ENCODE measurements around the gene ARHGAP22. TPM values are rescaled to one million over a fixed set of nuclear protein-coding genes. Genes with fewer than 3 reads are reported as not detected.

The ARHGAP22 gene
- total and polyA plus RNA-seq, 2 donors (not counting 1 experiment from before 2014, with no cell fraction given), result 10.4 to 75.5 TPM

GRCh38 chr10:48489099-48489498 is 115.8 kb downstream of the ARHGAP22 start:
- H3K4me1 ChIP-seq (ENCODE audit: control insufficient read depth, extremely low read depth, insufficient read depth, low read length), result no peaks in the 10 kb centered on the region
- no peaks in the 10 kb centered on the region for H4K20me1 ChIP-seq (ENCODE audit: control insufficient read depth, extremely low read depth, insufficient read depth, low read length)
- no peak overlapping the region for H2AFZ ChIP-seq (ENCODE audit: low read length)
- no peak overlapping the region for H3K27ac ChIP-seq (ENCODE audit: insufficient read depth, low read length)
- peaks cover 5% of the 10 kb centered on the region for H3K36me3 ChIP-seq (ENCODE audit: control insufficient read depth, insufficient read depth, low read length)
- H3K9ac ChIP-seq (ENCODE audit: insufficient read depth, low read length), result no peak overlapping the region
- H3K79me2 ChIP-seq (ENCODE audit: control insufficient read depth, insufficient read depth, low read length), result peaks cover 34% of the 10 kb centered on the region
- TF ChIP-seq EZH2 (IDR thresholded peaks at IDR 0.05; ENCODE audit: low read length, missing control alignments) (no peak), CTCF (conservative IDR thresholded peaks at IDR 0.05 in 1 of 2, IDR thresholded peaks at IDR 0.05 in 1 of 2; ENCODE audit: low read depth in 1 of 2, low read length in 2 of 2) (no peak)
- no peak overlapping the region for H3K4me3 ChIP-seq (replicated peaks in 1 of 4; ENCODE audit: control extremely low read depth in 1 of 4, insufficient read depth in 1 of 4, low read depth in 3 of 4, low read length in 4 of 4)
- H3K4me2 ChIP-seq (ENCODE audit: extremely low read depth, insufficient read depth, low read length), result no peak overlapping the region
- H3K9me3 ChIP-seq (ENCODE audit: control insufficient read depth, insufficient read depth, low read depth, low read length), result no peaks in the 10 kb centered on the region
- DNase-seq (ENCODE audit: low read depth in 2 of 2), result no peak
- H3K27me3 ChIP-seq (ENCODE audit: control insufficient read depth, insufficient read depth, low read length), result no peaks in the 10 kb centered on the region

- no peak for TF ChIP-seq EZH2 (IDR thresholded peaks at IDR 0.05; ENCODE audit: low read length, missing control alignments)
- no peak for TF ChIP-seq CTCF (conservative IDR thresholded peaks at IDR 0.05 in 1 of 2, IDR thresholded peaks at IDR 0.05 in 1 of 2; ENCODE audit: low read depth in 1 of 2, low read length in 2 of 2)
- H3K9me3 ChIP-seq (ENCODE audit: control insufficient read depth, insufficient read depth, low read depth, low read length), result no peaks in the 10 kb centered on the region
- peaks cover 24% of the 10 kb centered on the region for H3K79me2 ChIP-seq (ENCODE audit: control insufficient read depth, insufficient read depth, low read length)
- H3K4me3 ChIP-seq (replicated peaks in 1 of 4; ENCODE audit: control extremely low read depth in 1 of 4, insufficient read depth in 1 of 4, low read depth in 3 of 4, low read length in 4 of 4), result no peak overlapping the region
- no peaks in the 10 kb centered on the region for H3K27me3 ChIP-seq (ENCODE audit: control insufficient read depth, insufficient read depth, low read length)
- H4K20me1 ChIP-seq (ENCODE audit: control insufficient read depth, extremely low read depth, insufficient read depth, low read length), result no peaks in the 10 kb centered on the region
- H3K4me1 ChIP-seq (ENCODE audit: control insufficient read depth, extremely low read depth, insufficient read depth, low read length), result no peaks in the 10 kb centered on the region
- no peak for DNase-seq (ENCODE audit: low read depth in 2 of 2)
- H3K27ac ChIP-seq (ENCODE audit: insufficient read depth, low read length), result no peak overlapping the region
- H3K9ac ChIP-seq (ENCODE audit: insufficient read depth, low read length), result no peak overlapping the region
- H3K36me3 ChIP-seq (ENCODE audit: control insufficient read depth, insufficient read depth, low read length), result no peaks in the 10 kb centered on the region
- no peak overlapping the region for H2AFZ ChIP-seq (ENCODE audit: low read length)
- no peak overlapping the region for H3K4me2 ChIP-seq (ENCODE audit: extremely low read depth, insufficient read depth, low read length)
Observed at GRCh38 chr10:48487244-48487643, 117.6 kb downstream of the ARHGAP22 start.

GRCh38 chr10:48485711-48486110 is 119.2 kb downstream of the ARHGAP22 start:
- no peak for DNase-seq (ENCODE audit: low read depth in 2 of 2)
- Histone ChIP-seq H4K20me1 (ENCODE audit: control insufficient read depth, extremely low read depth, insufficient read depth, low read length) (no peaks in the 10 kb centered on the region), H2AFZ (ENCODE audit: low read length) (no peak overlapping the region), H3K9me3 (ENCODE audit: control insufficient read depth, insufficient read depth, low read depth, low read length) (no peaks in the 10 kb centered on the region), H3K27ac (ENCODE audit: insufficient read depth, low read length) (no peak overlapping the region), H3K4me2 (ENCODE audit: extremely low read depth, insufficient read depth, low read length) (no peak overlapping the region), H3K4me3 (replicated peaks in 1 of 4; ENCODE audit: control extremely low read depth in 1 of 4, insufficient read depth in 1 of 4, low read depth in 3 of 4, low read length in 4 of 4) (no peak overlapping the region), H3K36me3 (ENCODE audit: control insufficient read depth, insufficient read depth, low read length) (no peaks in the 10 kb centered on the region), H3K79me2 (ENCODE audit: control insufficient read depth, insufficient read depth, low read length) (peaks cover 19% of the 10 kb centered on the region), H3K4me1 (ENCODE audit: control insufficient read depth, extremely low read depth, insufficient read depth, low read length) (no peaks in the 10 kb centered on the region), H3K9ac (ENCODE audit: insufficient read depth, low read length) (no peak overlapping the region), H3K27me3 (ENCODE audit: control insufficient read depth, insufficient read depth, low read length) (no peaks in the 10 kb centered on the region)
- TF ChIP-seq CTCF (conservative IDR thresholded peaks at IDR 0.05 in 1 of 2, IDR thresholded peaks at IDR 0.05 in 1 of 2; ENCODE audit: low read depth in 1 of 2, low read length in 2 of 2) (no peak), EZH2 (IDR thresholded peaks at IDR 0.05; ENCODE audit: low read length, missing control alignments) (no peak)
